GM18517 (cell line): ENCODE data around the gene APLN.

Experiments used
- ATAC-seq: cut with Tn5 transposase; IDR thresholded peaks from one replicate; pipeline ENCODE4 v1.9.1; 2021; ENCODE audit warnings: mild to moderate bottlenecking, moderate library complexity; ENCODE audit not compliant: unreplicated experiment

Gene APLN

DNA sequence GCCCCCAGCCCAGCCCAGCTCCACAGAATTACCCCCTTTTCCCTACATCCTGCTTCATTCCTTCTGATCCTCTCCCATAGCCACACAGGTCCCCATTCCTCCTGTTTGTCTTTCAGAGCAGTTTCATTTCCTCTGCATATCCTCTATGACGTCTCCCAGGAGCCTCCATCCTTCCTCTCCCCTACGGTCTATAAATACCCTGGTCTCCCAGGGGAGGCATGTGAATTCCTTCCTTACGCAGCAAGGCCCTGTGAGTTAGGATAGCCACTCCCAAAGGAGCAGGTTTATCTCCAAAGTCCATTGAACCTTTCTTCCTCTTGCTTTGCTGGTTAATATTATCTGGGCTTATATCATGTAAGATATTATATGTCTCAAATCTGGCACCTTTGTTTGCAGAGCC lies 8.4 kb upstream of the APLN start:
- no peak for ATAC-seq

DNA sequence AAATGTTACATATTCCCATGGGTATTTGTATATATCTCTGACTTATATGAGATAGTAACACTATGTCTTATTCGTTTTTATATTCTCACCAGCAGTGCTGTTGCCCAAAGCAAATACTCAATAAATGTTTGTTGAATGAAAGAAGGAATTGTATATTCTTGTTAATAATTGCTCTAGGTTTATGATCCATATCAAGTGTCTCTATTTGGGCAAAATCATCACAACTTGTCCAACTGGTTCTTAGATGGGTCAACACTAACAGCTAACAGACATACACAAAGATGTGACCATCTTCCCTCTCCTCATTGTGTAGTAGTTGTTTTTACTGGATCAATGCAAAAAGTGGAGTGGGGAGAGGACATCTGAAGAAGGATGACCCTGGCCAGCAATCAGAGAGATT lies 6.6 kb upstream of the APLN start:
- no peak for ATAC-seq

DNA sequence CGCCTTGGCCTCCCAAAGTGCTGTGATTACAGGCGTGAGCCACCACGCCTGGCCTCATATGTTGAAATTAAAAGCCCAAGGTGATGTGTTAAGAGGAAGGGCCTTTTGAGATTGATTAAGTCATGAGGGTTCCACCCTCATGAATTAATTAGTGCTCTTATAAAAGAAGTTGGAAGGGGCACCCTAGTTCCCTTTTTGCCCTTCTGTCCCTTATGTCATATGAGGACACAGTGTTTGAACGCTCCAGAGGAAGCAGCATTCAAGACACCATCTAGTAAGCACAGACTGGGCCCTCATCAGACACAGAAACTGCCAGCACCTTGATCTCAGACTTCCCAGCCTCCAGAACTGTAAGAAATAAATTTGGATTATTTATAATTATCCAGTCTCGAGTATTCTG lies 5.1 kb upstream of the APLN start:
- ATAC-seq: no peak

DNA sequence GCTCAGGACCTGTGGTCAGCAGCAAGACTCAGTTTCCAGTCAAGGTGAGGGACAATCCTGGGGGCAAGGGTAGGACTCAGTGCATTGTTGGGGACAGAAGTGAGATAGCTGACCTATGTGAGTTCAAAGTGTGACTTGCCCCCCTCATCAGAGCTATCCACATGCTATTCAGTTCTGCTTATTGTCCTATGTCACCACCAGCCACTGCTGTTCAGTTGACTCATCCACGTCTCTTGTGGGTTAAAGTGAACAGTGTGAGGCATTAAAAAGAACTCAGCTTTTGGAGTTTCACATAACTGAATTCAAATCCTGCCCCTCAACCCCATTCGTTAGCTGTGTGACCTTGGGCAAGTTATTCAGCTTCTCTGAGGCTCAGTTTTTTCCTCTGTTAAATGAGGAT lies 4.4 kb upstream of the APLN start:
- no peak for ATAC-seq

DNA sequence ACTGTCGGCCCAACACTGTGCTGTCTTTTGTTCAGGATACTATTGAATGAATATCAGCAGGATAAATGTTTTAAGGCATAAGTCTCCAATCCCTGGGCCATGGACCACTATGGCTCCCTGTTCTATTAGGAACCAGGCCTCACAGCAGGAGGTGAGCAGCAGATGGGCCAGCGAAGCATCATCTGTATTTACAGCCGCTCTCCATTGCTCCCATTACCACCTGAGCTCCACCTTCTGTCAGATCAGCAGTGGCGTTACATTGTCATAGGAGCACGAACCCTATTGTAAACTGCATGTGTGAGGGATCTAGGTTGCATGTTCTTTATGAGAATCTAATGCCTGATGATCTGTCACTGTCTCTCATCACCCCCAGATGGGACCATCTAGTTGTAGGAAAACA lies 3.7 kb upstream of the APLN start:
- no peak for ATAC-seq

DNA sequence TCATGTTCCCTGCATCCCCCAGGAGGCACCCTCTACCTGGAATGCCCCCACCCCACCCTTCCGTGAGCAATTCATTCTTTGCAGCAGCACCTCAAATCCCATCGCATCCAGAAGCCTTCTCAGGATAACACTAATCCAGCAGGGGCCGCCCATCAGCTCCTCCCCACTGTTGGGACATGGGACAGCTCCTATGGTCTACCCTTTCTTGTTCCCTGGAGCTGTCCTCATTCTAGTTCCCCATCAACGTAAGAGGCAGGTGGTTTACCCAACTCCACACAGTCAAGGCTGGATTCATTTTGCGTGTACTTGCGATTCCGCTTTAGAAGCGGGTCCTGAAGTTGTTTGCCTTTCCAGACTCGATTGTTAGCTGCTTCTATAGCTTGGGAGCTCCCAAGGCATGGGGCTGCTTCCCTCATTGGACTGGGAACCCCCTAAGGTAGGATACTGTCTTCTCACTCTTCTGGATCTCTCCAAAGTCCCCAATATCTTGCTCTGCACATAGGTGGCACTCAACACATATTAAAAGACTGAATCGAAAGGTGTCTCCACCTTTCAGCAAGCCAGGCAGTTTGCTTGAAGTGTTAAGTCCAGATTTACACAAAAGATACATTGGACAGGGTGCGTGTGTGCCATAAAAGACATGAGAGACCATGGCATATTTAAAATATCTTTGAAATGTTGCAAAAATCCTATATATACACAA lies 942 bp upstream of the APLN start:
- no peak for ATAC-seq

DNA sequence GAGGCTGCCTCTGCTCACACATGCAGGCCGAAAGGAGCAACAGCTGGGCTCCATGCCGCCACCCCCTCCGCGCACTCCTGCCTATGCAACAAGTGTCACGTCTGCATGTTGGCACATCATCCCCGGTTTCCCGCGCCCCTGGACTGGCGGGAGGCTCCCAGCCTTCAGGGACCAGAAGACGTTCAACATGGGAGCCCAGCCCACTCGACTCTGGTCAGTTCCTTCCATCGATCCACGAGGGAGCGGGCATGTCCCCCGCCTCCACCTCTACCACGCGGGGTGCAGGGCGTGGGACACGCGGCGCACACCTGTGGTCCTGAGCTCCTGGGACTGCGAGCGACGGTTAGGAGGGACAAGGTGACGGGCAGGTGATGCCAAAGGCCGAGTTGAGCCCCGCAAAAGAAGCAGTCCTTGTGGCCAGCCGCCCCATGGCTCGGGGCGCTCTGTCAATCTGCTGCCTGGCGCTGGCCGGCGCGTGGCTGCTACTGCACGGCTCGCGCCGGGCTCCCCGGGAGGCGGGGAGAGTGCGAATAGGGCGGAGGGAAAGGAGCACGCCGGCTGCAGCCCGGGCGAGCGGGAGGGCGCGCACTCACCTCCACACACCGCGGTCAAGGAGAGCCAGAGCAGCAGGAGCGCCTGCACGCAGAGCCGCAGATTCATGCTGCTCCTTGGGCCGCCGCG lies 645 bp downstream of the APLN start:
- ATAC-seq: no peak

DNA sequence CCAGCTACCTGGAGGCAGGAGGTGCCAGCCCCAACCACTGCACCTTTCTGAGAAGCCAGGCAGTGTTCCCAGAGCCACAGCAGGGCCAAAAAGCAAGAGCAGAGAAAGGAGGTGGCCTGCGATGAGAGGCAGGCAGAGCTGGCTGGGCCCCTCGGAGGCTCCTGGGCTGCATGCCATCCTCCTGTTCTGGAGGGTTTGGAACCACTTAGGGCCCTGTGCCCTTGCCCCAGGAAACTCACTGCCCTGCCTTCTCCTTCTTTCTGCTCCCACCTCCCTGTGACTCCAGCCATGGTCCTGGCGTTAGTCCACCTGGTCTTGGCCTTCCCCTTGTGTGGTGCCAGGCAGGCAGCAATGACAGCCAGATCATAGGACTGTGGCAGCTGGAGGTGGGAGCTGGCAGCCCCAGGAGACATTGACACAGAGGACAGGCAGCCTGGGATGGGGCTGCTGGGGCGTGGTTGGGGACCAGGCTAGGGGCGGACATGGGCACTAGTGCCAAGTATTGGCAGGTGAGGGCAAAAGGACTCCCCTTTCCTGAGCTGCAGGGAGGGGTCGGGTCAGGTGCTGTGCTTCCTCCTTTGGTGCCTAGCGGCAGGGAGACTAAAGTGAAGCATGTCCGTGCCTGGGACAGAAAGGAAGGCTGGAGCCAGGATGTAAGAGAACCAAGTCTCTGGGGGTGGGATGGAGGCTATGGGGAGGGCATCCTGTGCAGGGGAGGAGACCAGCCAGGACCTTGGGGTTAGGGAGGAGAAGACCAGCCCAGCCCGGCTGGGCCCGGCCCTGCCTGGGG lies 1.4 kb downstream of the APLN start:
- no peak for ATAC-seq

DNA sequence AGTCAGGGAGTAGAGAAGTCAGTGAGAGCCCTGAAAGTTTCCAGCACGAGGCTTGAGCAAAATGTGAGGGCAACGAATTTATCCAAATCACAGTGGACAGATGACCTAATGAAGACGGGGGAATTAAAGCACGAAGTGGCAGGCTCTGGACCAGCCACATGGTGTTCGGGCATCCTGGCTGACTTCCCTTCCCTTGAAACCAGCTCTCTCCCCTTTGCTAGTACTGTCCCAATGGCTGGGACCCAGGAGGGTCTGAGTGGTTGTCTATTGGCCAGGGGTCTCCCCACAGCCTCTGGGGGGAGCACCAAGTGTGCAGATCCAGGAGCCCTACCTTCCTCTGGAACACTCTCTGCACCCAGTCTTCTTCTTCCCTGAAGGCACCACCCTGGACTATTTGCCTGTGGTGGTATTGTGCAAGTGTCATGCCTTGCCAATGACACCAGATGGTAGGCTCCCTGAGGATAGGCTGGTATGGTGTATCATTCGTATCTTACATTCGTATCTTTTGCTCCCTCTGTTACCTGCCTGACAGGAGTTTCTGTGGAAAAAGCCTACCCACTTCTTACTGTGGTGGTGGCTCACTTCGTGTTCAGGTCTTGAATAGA lies 2.1 kb downstream of the APLN start:
- no peak for ATAC-seq

DNA sequence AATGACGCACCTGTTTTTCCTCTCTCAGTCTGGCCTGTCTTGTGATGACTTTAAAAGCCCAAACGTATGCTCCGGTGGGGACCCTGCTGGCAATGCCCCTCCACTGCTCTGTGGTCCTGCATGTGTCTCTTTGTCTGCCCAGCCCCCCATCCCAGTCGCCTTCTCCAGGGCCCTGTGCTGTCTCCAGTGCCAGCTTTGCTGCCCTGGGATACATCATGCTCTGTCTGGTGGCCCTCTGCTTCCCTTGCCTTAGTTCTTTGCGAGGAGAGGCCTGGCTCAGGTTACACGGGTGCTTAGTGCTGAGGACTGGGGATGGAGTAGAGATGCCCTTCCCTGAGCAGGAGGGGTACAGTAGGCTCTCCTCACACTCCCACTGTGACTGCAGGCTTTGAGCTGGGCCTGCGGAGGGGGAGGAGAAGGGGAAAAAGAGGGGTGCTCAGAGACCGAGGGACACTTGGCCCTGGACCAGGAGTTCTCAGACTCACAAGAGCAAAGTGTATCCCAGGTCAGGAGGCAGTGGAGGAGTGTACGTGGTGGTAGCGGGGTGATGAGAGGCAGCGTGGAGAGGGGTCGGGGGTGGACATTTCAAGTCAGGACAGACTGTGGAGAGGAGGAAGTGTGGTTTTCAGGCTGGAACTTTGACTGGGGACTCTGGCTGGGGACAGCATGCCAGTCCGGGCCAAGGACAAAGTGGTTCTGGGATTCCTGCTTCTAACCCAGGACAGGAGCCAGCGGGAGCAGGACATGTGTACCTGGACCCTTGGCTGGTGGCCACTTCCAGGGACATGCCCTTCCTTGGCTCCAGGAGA lies 2.8 kb downstream of the APLN start:
- no peak for ATAC-seq

DNA sequence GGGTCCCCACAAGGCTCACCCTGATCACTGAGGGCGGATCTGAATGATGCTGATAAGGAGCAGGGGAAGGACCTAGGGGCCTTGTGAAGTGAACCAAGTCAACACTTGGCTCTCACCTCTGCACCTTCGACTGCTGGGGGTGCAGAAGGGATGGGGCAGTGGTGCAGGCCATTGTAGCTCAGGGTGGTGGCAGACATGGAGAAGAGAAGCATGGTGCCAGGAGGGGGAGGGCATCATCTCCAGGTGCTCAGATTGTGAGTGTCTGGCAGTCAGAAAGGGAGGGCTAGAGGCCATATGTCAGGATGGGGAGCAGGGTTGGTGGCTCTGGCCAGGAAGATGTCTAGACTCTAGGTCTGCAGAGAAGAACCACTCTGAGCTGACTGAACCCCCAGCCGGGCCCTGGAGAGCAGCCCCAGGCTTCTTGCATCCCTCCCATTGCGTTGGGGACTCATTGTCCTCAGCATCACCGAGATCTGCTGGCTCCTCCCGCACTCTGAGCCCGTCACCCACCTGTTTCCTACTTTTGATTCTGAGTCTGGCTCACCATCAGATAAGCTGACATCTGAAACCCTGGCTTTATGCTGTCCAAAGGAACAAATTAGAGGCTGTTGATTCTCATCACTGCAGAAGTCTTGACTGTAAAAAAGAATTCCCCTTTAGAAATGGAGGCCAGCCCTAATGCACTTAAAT lies 3.8 kb downstream of the APLN start:
- ATAC-seq: no peak

DNA sequence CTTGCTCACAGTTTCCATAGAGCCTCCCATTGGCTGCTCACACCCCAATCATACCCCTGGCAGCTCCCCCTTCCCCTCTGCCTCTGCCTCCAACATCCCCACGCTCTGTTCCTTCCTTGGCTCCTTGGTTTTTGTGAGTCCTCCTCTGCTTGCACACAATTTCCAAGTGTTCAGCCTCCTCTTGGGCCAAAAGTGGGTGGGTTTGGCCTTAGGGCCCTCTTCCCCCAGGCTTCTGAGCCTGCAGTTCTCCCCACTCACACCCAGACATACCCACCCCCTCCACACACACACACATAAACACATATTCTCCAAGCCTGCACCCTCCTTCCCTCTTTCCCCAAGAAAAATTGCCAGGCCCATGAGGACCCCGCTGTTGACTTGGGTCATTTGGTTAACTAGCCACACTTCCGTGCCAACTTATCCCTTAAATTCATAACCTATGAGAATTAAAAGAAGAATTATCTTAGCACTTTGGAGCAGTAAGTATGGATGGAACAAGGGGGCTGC lies 4.5 kb downstream of the APLN start:
- no peak for ATAC-seq

DNA sequence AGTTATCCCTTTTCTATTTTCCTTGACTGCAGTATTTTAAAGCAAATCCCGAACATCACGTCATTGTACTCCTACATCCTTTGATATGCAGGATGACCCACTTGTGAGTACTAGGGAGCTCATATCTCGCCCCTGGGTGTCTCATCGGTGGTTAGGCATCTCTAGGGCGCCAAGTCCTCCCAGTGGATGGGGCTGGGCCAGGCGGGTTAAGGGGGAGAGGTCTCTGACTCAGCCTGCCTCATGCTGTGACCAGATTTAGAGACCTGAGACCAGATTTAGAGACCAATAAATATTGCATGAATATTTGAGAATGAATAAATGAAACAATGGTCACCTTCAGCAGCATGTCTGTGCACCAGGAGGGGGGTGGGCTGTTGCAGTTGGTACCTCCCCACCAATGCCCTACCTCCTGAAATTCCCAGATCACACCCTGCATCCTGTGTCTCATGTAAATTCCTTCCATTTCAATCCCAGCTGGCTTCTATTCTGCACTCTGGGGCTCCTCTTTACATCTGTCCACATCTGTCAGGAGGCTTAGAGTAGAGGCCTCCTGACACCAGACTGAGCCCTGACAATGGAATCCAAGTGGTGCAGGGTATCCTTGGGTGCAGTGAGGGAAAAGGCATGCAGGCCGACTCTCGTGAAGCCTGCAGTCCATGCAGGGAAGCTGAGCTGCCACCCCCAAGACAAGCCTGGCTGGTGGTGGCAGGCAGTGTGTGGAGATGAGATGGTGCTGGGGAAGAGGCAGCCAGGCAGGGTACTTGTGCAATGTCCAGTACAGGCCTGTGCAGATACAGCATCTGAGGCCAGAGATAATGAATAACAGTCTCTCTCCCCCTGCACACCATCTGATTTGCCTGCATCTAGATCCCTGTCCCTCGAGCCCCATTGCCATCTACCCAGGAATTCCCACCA lies 5.2 kb downstream of the APLN start:
- no peak for ATAC-seq

DNA sequence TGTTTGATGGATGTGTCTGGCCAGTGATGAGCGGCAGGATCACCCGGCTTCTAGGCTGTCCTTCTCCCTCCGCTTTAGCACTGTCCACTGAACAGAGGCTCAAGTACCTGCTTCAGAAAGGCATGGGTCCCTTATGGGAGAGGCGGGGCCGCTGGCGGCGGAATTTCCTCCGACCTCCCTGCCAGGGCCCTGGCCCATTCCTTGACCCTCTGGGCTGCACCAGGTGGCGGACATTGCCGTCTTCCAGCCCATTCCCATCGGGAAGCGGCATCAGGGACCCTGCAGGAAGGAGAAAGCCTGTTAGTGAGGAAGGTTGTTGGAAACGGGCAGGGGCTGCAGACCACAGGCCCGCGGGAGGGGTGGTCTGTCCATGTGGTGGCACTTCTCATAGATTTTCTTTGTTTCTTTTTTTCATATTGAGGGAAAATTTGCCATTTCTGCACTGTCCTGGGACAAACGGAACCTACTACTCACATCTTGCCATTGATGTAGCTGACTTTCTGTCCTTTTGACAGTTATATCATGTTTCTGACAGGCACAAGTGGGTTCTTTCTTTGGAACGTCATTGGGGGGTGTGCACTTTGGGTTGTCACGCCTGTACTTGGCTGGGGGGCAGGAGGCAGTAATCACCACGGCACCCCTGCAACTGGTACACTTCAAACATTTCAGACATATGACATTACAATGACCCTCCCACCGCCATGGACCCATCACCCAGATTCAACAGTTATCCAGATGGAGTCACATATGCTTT lies 6.1 kb downstream of the APLN start:
- no peak for ATAC-seq

DNA sequence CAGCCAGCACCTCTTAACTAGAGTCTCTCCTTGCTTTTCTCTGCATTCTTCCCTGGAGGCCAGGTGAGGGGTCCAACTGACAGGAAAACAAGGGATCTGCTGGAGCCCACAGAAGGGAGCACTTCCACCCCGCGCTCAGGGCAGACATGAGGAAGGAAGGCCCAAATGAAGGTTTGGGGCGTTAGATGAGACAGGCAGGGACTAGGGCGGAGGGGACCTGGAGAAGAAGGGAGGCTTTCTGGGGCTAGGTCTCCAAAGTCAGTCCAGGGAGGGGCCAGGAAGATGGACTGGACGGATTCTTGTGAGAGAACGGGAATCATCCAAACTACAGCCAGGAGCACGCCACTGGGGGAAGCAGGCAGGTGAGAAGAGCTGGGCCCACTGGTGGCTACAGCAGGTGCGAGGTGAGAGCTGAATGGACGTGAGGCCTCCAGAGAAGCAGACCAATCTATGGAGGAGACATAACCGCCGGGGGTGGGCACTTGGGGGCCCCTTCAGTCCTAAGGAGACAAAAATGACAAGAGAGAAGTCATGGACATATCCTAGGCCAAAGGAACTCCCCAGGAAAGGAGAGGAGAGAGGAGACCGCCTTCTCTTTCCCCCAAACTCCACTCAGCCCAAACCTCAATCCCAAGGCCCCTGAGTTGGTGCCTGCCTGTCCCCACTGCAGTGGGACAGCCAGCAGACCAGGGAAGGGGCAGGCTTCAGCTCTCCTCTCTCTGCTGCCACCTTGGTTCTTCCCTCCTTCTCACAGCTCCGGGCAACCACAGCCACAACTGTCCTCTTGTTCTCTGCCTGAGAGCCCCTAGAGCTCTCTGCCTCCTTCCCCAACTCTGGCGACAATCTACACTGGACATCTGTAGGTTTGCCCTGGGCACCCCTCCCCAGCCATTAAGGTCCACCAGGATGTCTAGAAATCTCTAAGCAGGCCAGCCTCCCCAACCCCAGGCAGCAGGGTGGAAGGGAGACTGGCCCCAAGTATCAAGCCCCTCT lies 7.0 kb downstream of the APLN start:
- no peak for ATAC-seq

DNA sequence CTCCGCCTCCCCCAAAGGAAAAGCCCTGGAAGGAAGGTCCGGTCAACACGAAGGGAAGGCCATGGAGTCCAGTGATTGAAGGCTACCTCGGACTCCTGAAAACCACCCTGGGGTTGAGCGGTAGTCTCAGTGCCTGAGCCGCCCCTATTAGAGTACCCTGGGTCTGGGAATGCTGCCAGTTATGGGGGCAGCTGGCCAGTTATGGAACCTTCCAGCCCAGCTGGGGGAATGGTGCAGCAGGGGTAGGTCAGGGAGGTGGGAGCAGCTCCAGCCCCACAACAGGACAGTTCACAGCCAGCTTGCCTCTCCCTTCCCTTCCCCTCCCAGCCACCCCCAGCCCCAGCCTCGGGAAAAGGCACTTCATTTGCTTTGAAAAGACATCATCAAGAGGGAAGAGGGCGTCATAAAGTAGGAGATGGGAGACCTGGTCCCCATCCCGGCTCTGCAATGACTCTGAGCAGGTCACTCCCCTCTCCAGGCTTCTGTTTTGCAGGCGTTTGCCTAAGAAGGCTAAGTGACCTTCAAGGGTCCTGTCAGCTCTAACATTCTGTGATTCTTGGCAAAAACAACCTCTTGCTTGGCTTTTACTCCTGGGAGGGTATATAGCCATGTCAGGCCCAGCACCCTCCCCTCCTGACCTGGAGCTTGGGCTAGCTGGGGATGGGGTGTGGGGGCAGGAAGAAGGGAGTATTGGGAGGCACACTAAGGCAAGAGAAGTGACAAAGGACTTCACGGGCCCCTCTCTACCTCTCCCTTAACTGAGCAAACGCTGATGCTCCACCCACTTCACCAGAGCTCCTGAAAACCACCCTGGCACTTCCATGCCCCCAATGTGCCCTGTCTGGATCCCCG lies 8.0 kb downstream of the APLN start:
- ATAC-seq: no peak
